Right renal pelvis (tissue), 4 donors: Measurements from ENCODE around the gene NANOS2. TPM values are rescaled to one million over a fixed set of nuclear protein-coding genes. Genes with fewer than 3 reads are reported as not detected.

Experiments
- DNase-seq, 4 donors: peaks; one replicate each; pipeline ENCODE4 v3.0.0-alpha.2; 2013; ENCODE audit warnings: low read depth in 4 of 4, low spot score in 3 of 4, missing footprints in 1 of 4
- polyA plus RNA-seq, 4 donors: library from polyadenylated mRNA; unstranded; fragments of 120-200 nt; gene quantifications; one replicate each; pipeline ENCODE4 v1.2.1, GENCODE V29; 2013; ENCODE audit not compliant: insufficient read length in 4 of 4

Gene NANOS2
- polyA plus RNA-seq, 4 donors: 0.08 TPM; not detected in 3

- DNase-seq: no peak
Measured at GRCh38 chr19:45931055-45931454, 16.5 kb upstream of the NANOS2 start.

- no peak for DNase-seq
Measured at GRCh38 chr19:45929247-45929646, 14.7 kb upstream of the NANOS2 start.

GRCh38 chr19:45927565-45928261 lies 13.1 kb upstream of the NANOS2 start:
- peak; percentile 75 to 84 (median 78) for DNase-seq

GRCh38 chr19:45924891-45925447 lies 10.4 kb upstream of the NANOS2 start:
- no peak for DNase-seq

- no peak for DNase-seq
Measured at GRCh38 chr19:45922281-45922680, 7.7 kb upstream of the NANOS2 start.

GRCh38 chr19:45920458-45920857 lies 5.9 kb upstream of the NANOS2 start:
- no peak for DNase-seq

- DNase-seq: no peak
Measured at GRCh38 chr19:45919678-45920077, 5.1 kb upstream of the NANOS2 start.

GRCh38 chr19:45918721-45919120 lies 4.1 kb upstream of the NANOS2 start:
- no peak for DNase-seq

- no peak for DNase-seq
Measured at GRCh38 chr19:45917421-45918091, 3.0 kb upstream of the NANOS2 start.

- DNase-seq: no peak
Measured at GRCh38 chr19:45911291-45911690, 3.3 kb downstream of the NANOS2 start.

- no peak for DNase-seq
Measured at GRCh38 chr19:45908956-45909355, 5.6 kb downstream of the NANOS2 start.

GRCh38 chr19:45906221-45906620 lies 8.4 kb downstream of the NANOS2 start:
- no peak for DNase-seq

- no peak for DNase-seq
Measured at GRCh38 chr19:45905011-45905410, 9.6 kb downstream of the NANOS2 start.

GRCh38 chr19:45902651-45903625 lies 11.6 kb downstream of the NANOS2 start:
- peak; percentile 95 to 100 (median 96) for DNase-seq

- no peak for DNase-seq
Measured at GRCh38 chr19:45901912-45902650, 12.5 kb downstream of the NANOS2 start, which contains the start of gene MYPOP. MYPOP (minus strand) TSS chr19:45902613; CDS start chr19:45901773, 840 bp downstream.

- DNase-seq: no peak
Measured at GRCh38 chr19:45901432-45901911, 13.1 kb downstream of the NANOS2 start.

GRCh38 chr19:45900738-45901431 lies 13.7 kb downstream of the NANOS2 start:
- no peak for DNase-seq

GRCh38 chr19:45899919-45900589 lies 14.5 kb downstream of the NANOS2 start:
- no peak for DNase-seq

- no peak for DNase-seq
Measured at GRCh38 chr19:45899253-45899652, 15.3 kb downstream of the NANOS2 start.
